ENCODE data around the gene NOP16. TPM values are rescaled to one million over a fixed set of nuclear protein-coding genes. Genes with fewer than 3 reads are reported as not detected.
A peak's percentile ranks its signal among the peaks of the same experiment; 100 is the strongest.

The NOP16 gene
- polyA plus RNA-seq, 6 donors from 2014 or later = 15.9 to 39.6 (median 26.5) TPM

DNA sequence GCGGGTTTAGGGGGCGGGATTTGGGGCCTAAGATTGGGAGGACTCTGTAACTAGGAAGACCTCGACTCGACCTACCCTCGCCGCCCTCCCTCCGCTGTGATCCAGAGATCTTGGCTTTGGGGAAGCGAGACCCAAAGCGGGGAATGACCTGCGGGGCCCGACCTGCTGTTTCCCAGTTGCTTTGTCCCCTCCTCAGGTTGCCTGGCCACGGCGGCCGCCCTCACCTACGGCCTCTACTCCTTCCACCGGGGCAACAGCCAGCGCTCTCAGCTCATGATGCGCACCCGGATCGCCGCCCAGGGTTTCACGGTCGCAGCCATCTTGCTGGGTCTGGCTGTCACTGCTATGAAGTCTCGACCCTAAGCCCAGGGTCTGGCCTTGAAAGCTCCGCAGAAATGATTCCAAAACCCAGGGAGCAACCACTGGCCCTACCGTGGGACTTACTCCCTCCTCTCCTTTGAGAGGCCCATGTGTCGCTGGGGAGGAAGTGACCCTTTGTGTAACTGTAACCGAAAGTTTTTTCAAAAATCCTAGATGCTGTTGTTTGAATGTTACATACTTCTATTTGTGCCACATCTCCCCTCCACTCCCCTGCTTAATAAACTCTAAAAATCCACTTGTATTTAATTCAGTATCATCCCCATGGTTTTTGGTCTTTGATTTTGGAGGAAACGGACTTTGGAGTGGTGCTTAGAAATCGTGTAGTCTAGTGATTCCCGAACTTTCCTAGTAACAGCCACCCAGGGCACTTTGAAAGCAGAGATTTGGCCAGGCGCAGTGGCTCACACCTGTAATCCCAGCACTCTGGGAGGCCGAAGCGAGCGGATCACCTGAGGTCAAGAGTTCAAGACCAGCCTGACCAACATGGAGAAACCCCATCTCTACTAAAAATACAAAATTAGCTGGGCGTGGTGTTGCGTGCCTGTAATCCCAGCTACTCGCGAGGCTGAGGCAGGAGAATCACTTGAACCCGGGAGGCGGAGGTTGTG, 1.0 kb upstream of the NOP16 start:
- Mint-ChIP-seq H3K36me3 (peaks cover 0 to under 1% of the 10 kb centered on the region in 2 donors), H3K27me3 (no peaks in the 10 kb centered on the region), H3K4me3 (peak overlapping the region; percentile 82 to 99 (median 98)), H3K4me1 (peaks cover 21 to 39% (median 29%) of the 10 kb centered on the region in 3 donors), H3K27ac (peak overlapping the region; percentile 94 to 100 (median 99)), H3K9me3 (no peaks in the 10 kb centered on the region)
- ATAC-seq (ENCODE audit: low read depth in 2 of 2) = peak; percentile 36 to 42
- no peak for DNase-seq

- Mint-ChIP-seq H3K4me1 (peaks cover 21 to 39% (median 29%) of the 10 kb centered on the region in 3 donors), H3K4me3 (peak overlapping the region; percentile 82 to 99 (median 98)), H3K9me3 (no peaks in the 10 kb centered on the region), H3K27ac (peak overlapping the region; percentile 94 to 100 (median 99)), H3K27me3 (no peaks in the 10 kb centered on the region), H3K36me3 (peaks cover 6 to 7% of the 10 kb centered on the region in 2 donors)
- DNase-seq = no peak
- ATAC-seq (ENCODE audit: low read depth in 2 of 2) = no peak
Observed at GRCh38 chr5:176388003-176388443, 375 bp downstream of the NOP16 start.

GRCh38 chr5:176387384-176387925, 943 bp downstream of the NOP16 start:
- no peak for DNase-seq
- Mint-ChIP-seq H3K36me3 (peaks cover 6 to 7% of the 10 kb centered on the region in 2 donors), H3K27ac (peak overlapping the region in 5 of 6 donors; percentile 16 to 99 (median 63)), H3K4me1 (peaks cover 21 to 39% (median 29%) of the 10 kb centered on the region in 3 donors), H3K9me3 (no peaks in the 10 kb centered on the region), H3K4me3 (peak overlapping the region; percentile 82 to 99 (median 98)), H3K27me3 (no peaks in the 10 kb centered on the region)
- no peak for ATAC-seq (ENCODE audit: low read depth in 2 of 2)

- peak overlapping the region in 2 of 6 donors; percentile 31 to 59 for H3K27ac Mint-ChIP-seq
- no peaks in the 10 kb centered on the region for H3K27me3 Mint-ChIP-seq
- DNase-seq = no peak
- H3K9me3 Mint-ChIP-seq = no peaks in the 10 kb centered on the region
- H3K4me1 Mint-ChIP-seq = peaks cover 21 to 39% (median 29%) of the 10 kb centered on the region in 3 donors
- H3K4me3 Mint-ChIP-seq = peak overlapping the region in 7 of 8 donors; percentile 62 to 98 (median 82)
- H3K36me3 Mint-ChIP-seq = peaks cover 6 to 7% of the 10 kb centered on the region in 2 donors
- ATAC-seq (ENCODE audit: low read depth in 2 of 2) = no peak
Observed at GRCh38 chr5:176386491-176386890, 1.9 kb downstream of the NOP16 start.

GRCh38 chr5:176384991-176385390, 3.4 kb downstream of the NOP16 start:
- no peaks in the 10 kb centered on the region for H3K27me3 Mint-ChIP-seq
- H3K4me3 Mint-ChIP-seq = no peak overlapping the region
- H3K36me3 Mint-ChIP-seq = peaks cover 6 to 7% of the 10 kb centered on the region in 2 donors
- DNase-seq = no peak
- no peaks in the 10 kb centered on the region for H3K9me3 Mint-ChIP-seq
- peak overlapping the region in 3 of 6 donors; percentile 2 to 29 (median 26) for H3K27ac Mint-ChIP-seq
- no peak for ATAC-seq (ENCODE audit: low read depth in 2 of 2)
- peaks cover 22 to 42% (median 29%) of the 10 kb centered on the region in 3 donors for H3K4me1 Mint-ChIP-seq

DNA sequence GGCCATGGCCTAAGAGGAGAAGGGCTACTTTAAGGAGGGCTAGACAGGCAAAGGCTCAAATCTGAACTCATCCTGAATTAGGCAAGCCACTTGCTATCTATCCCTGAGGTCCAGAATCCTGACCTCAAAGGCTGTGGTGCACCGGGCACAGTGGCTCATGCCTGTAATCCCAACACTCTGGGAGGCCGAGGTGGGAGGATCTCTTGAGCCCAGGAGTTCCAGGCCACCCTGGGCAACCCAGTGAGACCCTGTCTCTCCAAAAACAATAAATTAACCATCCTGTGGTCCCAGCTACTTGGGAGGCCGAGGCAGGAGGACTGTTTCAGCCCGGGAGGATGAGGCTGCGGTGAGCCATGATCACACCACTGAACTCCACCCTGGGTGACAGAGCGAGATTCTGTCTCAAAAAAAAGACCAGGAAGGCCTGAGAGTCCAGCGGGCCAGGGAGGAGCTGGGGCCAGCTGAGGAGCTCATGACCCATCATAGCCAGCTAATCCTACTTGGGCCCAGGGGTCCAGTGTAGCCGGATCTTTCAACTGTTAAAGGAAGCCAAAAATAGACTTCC, 4.0 kb downstream of the NOP16 start:
- H3K27ac Mint-ChIP-seq = peak overlapping the region in 1 of 6 donors; percentile 29
- no peaks in the 10 kb centered on the region for H3K27me3 Mint-ChIP-seq
- H3K36me3 Mint-ChIP-seq = peaks cover 6 to 7% of the 10 kb centered on the region in 2 donors
- H3K4me1 Mint-ChIP-seq = peaks cover 26 to 43% (median 34%) of the 10 kb centered on the region in 3 donors
- H3K9me3 Mint-ChIP-seq = no peaks in the 10 kb centered on the region
- ATAC-seq (ENCODE audit: low read depth in 2 of 2) (no peak), DNase-seq (no peak)
- no peak overlapping the region for H3K4me3 Mint-ChIP-seq

GRCh38 chr5:176383961-176384360, 4.4 kb downstream of the NOP16 start:
- ATAC-seq (ENCODE audit: low read depth in 2 of 2) (no peak), DNase-seq (no peak)
- Mint-ChIP-seq H3K4me3 (no peak overlapping the region), H3K27ac (no peak overlapping the region), H3K4me1 (peaks cover 26 to 41% (median 38%) of the 10 kb centered on the region in 3 donors), H3K9me3 (no peaks in the 10 kb centered on the region), H3K36me3 (peaks cover 6 to 7% of the 10 kb centered on the region in 2 donors), H3K27me3 (no peaks in the 10 kb centered on the region)

DNA sequence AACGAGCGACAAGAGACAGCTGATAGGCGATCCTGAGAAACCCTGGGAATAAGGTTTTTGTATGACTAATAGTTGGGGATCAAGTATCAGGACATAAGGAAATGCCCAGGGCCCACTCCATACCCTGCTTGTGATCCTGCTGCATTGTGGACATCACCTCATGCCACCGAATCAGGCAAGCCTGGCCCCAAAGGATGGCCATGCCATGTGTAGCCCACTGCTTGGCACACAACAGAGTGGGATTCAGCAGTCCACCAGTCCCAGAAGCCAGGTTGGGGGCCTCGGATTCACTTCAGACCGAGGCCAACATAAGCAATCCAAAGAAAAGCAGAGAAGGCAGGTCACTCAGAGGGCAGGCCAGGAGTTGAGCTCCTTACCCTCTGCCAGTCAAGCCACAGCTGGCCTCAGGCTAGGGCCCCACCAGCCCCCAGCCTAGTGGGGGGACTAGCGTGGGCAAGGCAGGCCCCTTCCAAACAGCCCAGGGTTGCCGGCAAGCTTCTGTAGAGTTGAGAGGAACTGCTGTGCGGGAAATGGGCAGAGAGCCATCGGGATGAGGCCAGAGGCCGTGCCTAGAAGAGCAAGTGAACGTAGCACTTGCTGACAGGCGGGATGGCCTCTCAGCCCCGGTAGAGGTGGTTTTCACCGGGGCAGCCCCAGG, 5.0 kb downstream of the NOP16 start:
- no peak overlapping the region for H3K27ac Mint-ChIP-seq
- no peaks in the 10 kb centered on the region for H3K9me3 Mint-ChIP-seq
- H3K27me3 Mint-ChIP-seq = no peaks in the 10 kb centered on the region
- ATAC-seq (ENCODE audit: low read depth in 2 of 2) = no peak
- peaks cover 6 to 7% of the 10 kb centered on the region in 2 donors for H3K36me3 Mint-ChIP-seq
- peaks cover 26 to 40% (median 36%) of the 10 kb centered on the region in 3 donors for H3K4me1 Mint-ChIP-seq
- DNase-seq = no peak
- H3K4me3 Mint-ChIP-seq = peak overlapping the region in 1 of 8 donors; percentile 29

GRCh38 chr5:176382721-176383120, 5.7 kb downstream of the NOP16 start:
- peak overlapping the region in 1 of 8 donors; percentile 33 for H3K4me3 Mint-ChIP-seq
- peaks cover 23 to 36% (median 30%) of the 10 kb centered on the region in 3 donors for H3K4me1 Mint-ChIP-seq
- ATAC-seq (ENCODE audit: low read depth in 2 of 2) (no peak), DNase-seq (no peak)
- peaks cover 6 to 7% of the 10 kb centered on the region in 2 donors for H3K36me3 Mint-ChIP-seq
- H3K27ac Mint-ChIP-seq = no peak overlapping the region
- no peaks in the 10 kb centered on the region for H3K27me3 Mint-ChIP-seq
- no peaks in the 10 kb centered on the region for H3K9me3 Mint-ChIP-seq

DNA sequence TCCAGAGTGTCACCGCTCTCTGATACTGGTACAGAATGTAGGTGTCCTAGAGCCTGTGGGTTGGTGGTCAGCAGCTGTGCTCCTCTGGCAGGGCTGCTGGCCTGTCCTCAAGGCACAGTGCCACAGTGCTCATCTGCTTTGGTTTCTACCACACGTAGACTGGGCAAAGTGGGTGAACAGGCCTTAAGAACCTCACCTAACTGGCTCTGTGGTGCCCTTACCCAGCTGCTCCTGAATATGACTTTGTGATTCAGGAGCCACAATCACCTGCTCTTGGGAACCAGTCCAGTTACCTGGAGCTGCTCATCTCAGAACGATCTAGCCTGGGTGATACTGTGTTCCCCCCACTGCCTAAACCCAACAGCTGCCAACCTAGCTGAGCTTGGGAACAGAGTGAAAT, 6.4 kb downstream of the NOP16 start:
- no peak for DNase-seq
- no peak overlapping the region for H3K27ac Mint-ChIP-seq
- no peak overlapping the region for H3K4me3 Mint-ChIP-seq
- H3K36me3 Mint-ChIP-seq = peaks cover 6 to 7% of the 10 kb centered on the region in 2 donors
- H3K9me3 Mint-ChIP-seq = no peaks in the 10 kb centered on the region
- no peak for ATAC-seq (ENCODE audit: low read depth in 2 of 2)
- H3K27me3 Mint-ChIP-seq = no peaks in the 10 kb centered on the region
- H3K4me1 Mint-ChIP-seq = peaks cover 17 to 29% (median 22%) of the 10 kb centered on the region in 3 donors

- ATAC-seq (ENCODE audit: low read depth in 2 of 2) = no peak
- H3K27ac Mint-ChIP-seq = no peak overlapping the region
- no peaks in the 10 kb centered on the region for H3K27me3 Mint-ChIP-seq
- no peaks in the 10 kb centered on the region for H3K9me3 Mint-ChIP-seq
- DNase-seq = no peak
- no peak overlapping the region for H3K4me3 Mint-ChIP-seq
- peaks cover 6 to 7% of the 10 kb centered on the region in 2 donors for H3K36me3 Mint-ChIP-seq
- H3K4me1 Mint-ChIP-seq = peaks cover 13 to 23% (median 17%) of the 10 kb centered on the region in 3 donors
Observed at GRCh38 chr5:176381423-176381822, 7.0 kb downstream of the NOP16 start.

DNA sequence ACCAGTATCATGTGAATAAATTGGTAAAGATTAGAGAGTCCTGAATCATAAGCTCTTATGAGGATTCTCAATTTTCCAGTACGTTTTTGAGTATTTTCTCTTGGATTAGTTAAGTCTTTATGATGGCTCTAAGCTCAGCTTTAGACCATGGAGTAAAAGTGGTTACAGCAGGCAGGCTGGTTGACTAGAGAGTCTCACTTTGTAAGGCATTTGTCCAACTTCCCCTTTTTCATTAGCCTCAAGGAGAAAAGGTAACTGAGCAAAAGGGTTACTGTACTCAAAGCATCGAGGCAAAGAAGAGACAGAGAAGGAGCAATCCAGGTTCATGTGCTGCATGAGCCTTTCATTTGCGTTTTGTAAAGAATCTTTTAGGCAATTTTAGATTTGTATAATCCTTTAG, 8.5 kb downstream of the NOP16 start:
- peak; percentile 14 for DNase-seq
- ATAC-seq (ENCODE audit: low read depth in 2 of 2) = peak; percentile 68 to 84
- Mint-ChIP-seq H3K4me1 (peaks cover 6 to 14% (median 9%) of the 10 kb centered on the region in 3 donors), H3K9me3 (no peaks in the 10 kb centered on the region), H3K27ac (peak overlapping the region in 2 of 6 donors; percentile 5 to 51), H3K27me3 (no peaks in the 10 kb centered on the region), H3K4me3 (peak overlapping the region in 1 of 8 donors; percentile 0), H3K36me3 (peaks cover 6 to 7% of the 10 kb centered on the region in 2 donors)

Measured in naive B cell (primary cell).